NCI-H2196 (cell line): ENCODE data around the gene OR2AJ1.

ENCODE experiments used
- DNase-seq: peaks from one replicate; lab custom pipeline; 2025; ENCODE audit not compliant: unreplicated experiment; lab: John Stamatoyannopoulos, UW

The OR2AJ1 gene

GRCh38 chr1:247961791-247962190, 37.1 kb downstream of the OR2AJ1 start:
- DNase-seq = no peak

DNA sequence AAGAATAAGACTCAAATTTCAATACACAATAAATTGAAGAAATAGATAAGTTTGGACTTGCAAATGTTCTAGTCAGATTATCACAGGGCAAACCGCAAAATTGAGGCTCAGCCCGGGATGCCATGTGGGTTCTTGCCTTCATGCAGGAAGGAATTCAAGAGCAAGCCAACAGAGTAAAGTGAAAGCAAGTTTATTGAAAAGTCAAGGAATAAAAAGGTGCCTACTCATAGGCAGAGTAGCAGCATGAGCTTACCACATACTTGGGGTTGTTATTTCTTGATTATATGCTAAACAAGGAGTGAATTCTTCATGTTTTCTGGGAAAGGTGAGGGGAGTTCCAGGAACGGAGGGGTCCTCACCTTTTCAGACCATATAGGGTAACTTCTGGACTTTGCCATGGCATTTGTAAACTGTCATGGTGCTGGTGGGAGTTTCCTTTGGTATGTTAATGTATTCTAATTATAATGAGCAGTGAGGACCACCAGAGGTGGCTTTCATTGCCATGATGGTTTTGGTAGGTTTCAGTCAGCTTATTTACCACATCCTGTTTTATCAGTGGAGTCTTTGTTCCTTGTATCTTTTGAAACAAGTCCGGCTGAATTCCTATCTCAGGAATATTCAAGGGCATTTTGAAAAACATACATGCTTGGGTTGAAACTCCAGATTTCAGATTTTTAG, 38.4 kb downstream of the OR2AJ1 start:
- DNase-seq = no peak

GRCh38 chr1:247964933-247965332, 40.2 kb downstream of the OR2AJ1 start, which contains the start of gene OR2AK2:
Gene OR2AK2 (plus strand): TSS chr1:247965233. CDS start chr1:247965377, 144 bp downstream.
- no peak for DNase-seq

- DNase-seq = no peak
Measured at GRCh38 chr1:247966532-247967204, 42.0 kb downstream of the OR2AJ1 start.
